NT2/D1 (cell line): ENCODE measurements around the gene PAPPA2.

Experiments
- SUZ12 ChIP-seq: IDR thresholded peaks from 2 replicates; pipeline ENCODE4 v1.6.1; 2011; ENCODE audit not compliant: insufficient read length, insufficient read depth; ENCODE audit errors: extremely low read depth
- ZNF274 ChIP-seq: IDR thresholded peaks from 2 replicates; pipeline ENCODE4 v1.6.1; 2011; ENCODE audit warnings: mild to moderate bottlenecking, low read depth, low read length

DNA sequence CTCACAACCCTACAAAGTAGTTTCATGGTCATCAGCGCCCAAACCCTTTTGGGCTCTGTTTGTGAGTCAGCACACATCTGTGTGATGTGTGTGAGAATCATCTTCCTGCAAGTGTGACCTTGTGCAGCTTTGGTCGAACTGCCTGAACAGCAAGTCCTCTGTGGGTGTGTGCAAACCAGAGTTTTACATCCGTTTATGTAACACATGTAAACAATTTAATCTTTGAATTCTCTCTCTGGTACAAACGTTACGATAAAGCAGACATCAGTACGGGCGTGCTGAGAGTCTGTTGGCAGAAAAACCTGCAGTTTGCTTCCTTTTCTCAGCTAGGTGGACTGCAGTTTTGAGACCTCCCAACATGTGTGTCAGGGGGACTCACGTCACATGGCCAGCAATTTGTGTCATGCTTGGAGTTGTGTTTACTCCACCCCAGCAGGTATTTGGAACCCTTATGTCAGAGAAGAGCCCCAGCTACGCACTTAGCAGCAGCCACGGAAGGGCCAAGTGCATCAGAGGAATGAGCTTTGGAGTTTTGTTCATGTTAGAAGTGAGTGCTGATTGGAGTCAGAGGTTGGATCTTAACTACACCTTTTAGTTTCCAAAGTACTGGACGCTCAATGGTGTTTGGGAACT, 230.8 kb downstream of the PAPPA2 start:
- no peak for TF ChIP-seq ZNF274
- no peak for TF ChIP-seq SUZ12
